Esophagus squamous epithelium (tissue), 4 donors: Measurements from ENCODE around the gene FOXP1.

Source experiments
- CTCF ChIP-seq, 6 experiments: fragments of 450-650 bp in 4 of 6; fragments of 200-600 bp in 2 of 6; sonication (generic) in 2 of 6; IDR thresholded peaks; one replicate each; pipeline ENCODE4 v1.5.1; 2016 to 2019; ENCODE audit warnings: antibody characterized with exemption in 6 of 6, mild to moderate bottlenecking in 4 of 6, moderate library complexity in 4 of 6
- POLR2A ChIP-seq, 4 donors: fragments of 450-650 bp; IDR thresholded peaks; one replicate each; pipeline ENCODE4 v1.6.1; 2017; ENCODE audit warnings: antibody characterized with exemption in 4 of 4, mild to moderate bottlenecking in 4 of 4, moderate library complexity in 3 of 4

DNA sequence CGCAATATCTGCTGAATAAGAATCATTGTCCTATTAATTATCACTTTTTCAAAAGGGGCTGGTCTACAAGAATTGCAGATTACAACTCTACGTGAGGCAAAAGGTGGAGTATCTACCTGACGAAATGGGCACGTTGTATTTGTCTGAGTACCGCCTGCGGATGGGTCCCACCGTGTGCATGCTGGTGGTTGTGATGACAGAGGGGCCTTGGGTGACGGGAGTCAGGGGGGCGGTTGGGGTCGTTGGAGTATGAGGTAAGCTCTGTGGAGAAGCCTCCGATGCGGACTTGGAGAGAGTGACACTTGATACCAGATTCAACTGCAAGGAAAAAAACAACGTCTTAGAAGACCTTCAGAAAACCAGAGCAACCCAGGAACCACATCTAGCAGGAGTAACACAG, 605.8 kb downstream of the FOXP1 start:
- no peak for TF ChIP-seq CTCF (IDR thresholded peaks at IDR 0.05)
- TF ChIP-seq POLR2A (IDR thresholded peaks at IDR 0.05) = no peak
